AG04449 (cell line): ENCODE results near the gene NFIA.

Experiments
- CTCF ChIA-PET: fragments of 350-600 bp; formaldehyde crosslinking; extraction: SDS; loops from one replicate; lab custom pipeline; 2021; ENCODE audit warnings: antibody characterized with exemption; lab: Yijun Ruan, JAX
- POLR2A ChIA-PET: fragments of 400-600, 350-600 bp; formaldehyde crosslinking; extraction: SDS; loops from one replicate; lab custom pipeline; 2020; ENCODE audit warnings: antibody characterized with exemption, inconsistent platforms; lab: Yijun Ruan, JAX
- DNase-seq: peaks from one replicate; pipeline ENCODE4 v3.0.0-alpha.2; 2010; ENCODE audit warnings: low read depth, low spot score
- H3K4me3 ChIP-seq: 2 replicates; pipeline ENCODE4 v1.5.1; 2011; ENCODE audit warnings: low read depth, mild to moderate bottlenecking, control low read depth, low read length
- TF ChIP-seq, protein P1 (sequence below): IDR thresholded peaks from one replicate; pipeline ENCODE4 v1.5.1; 2011; ENCODE audit warnings: mild to moderate bottlenecking, moderate library complexity, low read length, control low read depth, inconsistent platforms; ENCODE audit not compliant: insufficient read depth; ENCODE audit errors: missing control alignments

NFIA gene

DNA sequence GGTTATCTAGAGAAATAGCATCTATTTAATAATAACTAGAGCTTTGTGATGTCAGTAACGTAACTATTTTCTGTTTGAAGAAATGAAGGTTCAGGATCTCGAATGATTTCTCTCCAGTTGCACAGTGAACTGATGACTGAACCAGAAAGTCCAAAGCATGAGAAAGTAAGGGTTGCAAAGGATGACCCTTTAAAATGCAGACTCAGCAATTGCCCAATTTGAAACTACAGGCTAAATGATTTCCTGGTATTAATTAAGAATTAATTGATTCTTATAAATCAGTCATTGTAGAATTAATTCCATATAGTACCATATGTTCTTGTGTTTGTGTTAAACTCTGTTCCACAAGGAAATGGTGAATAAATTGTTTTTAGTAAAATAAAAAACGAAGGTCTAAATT lies 318.6 kb downstream of the NFIA start:
- H3K4me3 ChIP-seq: no peak overlapping the region
- CTCF ChIA-PET: no interaction called here
- DNase-seq: no peak
- POLR2A ChIA-PET: no interaction called here
- TF ChIP-seq, protein P1, sequence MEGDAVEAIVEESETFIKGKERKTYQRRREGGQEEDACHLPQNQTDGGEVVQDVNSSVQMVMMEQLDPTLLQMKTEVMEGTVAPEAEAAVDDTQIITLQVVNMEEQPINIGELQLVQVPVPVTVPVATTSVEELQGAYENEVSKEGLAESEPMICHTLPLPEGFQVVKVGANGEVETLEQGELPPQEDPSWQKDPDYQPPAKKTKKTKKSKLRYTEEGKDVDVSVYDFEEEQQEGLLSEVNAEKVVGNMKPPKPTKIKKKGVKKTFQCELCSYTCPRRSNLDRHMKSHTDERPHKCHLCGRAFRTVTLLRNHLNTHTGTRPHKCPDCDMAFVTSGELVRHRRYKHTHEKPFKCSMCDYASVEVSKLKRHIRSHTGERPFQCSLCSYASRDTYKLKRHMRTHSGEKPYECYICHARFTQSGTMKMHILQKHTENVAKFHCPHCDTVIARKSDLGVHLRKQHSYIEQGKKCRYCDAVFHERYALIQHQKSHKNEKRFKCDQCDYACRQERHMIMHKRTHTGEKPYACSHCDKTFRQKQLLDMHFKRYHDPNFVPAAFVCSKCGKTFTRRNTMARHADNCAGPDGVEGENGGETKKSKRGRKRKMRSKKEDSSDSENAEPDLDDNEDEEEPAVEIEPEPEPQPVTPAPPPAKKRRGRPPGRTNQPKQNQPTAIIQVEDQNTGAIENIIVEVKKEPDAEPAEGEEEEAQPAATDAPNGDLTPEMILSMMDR: no peak

DNA sequence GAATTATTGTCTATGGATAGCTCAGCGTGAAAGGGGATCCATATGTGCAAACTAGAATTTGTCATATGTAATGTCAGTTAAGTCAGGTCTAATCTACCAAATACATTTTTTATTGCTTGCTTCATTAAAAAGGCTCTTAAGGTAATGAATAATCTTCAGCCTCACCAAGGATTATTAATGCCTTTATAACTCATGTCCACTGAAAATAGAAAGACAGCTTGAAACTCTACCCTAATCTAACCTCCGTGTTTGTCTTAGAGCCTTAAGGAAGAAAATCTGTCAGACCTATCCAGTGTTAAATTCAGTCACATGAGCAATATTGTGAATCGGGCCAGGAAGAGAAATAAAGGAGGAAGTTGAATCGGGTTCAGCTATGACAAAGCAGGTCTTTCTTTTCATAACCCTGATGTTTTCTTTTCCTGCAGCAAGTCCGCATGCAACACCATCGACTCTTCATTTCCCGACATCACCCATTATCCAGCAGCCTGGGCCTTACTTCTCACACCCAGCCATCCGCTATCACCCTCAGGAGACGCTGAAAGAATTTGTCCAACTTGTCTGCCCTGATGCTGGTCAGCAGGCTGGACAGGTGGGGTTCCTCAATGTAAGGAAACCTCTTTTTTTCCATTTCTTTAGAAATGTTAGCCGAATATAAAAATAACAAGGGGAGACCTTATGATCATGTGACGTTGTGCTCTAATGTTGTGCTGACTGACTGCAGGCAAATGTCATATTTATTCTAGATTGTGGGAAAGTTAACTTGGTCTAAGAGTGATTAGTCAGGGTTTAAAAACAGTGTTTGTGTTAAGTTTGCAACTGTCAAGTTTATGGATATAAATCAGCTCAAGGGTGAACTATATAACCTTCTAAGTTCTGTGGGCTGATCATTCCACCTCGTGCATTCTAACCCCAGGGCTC lies 321.6 kb downstream of the NFIA start:
- POLR2A ChIA-PET: no interaction called here
- TF ChIP-seq, protein P1: no peak
- no peak for DNase-seq
- CTCF ChIA-PET: no interaction called here
- no peak overlapping the region for H3K4me3 ChIP-seq

DNA sequence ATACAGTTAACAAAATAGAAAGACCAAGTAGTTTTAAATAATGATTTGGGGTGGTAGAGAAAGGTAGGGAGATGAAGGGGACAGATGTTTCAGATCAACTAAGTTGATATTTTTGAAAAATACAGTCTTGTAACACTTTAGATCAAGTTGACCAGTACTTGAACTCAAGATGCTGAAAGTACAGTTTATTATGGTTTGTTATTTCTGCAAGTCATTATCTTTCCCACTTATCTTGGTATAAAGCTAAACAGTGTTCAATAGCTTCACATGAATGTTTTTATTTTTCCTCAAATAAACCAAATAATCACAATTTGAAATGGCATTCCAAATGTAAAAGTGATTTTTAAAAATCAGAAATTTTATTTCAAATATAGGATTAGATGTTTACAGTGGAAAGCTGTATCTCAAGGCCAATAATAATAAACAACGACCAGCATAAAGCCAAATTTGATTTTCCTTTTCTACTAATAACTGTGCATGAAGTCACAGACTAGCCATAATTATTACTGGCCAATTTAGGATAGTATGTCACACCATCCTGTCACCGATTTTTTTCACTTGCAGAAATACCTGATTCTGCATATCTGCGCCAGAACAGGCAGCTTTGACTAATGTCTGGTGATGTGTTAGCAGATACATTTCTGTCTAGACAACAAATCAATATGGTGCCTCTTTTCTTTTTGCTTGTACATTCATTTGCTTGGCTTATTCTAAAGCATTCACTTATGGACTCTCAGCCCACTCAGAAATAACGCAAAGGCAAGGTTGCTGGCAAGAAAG lies 322.4 kb downstream of the NFIA start:
- ChIA-PET POLR2A (no interaction called here), CTCF (interaction anchor here (1.2 kb wide), 1 partner anchor 362 kb away, joined by 3 read pairs; no protein-coding TSS in a partner anchor)
- H3K4me3 ChIP-seq: no peak overlapping the region
- TF ChIP-seq, protein P1: no peak
- DNase-seq: no peak

DNA sequence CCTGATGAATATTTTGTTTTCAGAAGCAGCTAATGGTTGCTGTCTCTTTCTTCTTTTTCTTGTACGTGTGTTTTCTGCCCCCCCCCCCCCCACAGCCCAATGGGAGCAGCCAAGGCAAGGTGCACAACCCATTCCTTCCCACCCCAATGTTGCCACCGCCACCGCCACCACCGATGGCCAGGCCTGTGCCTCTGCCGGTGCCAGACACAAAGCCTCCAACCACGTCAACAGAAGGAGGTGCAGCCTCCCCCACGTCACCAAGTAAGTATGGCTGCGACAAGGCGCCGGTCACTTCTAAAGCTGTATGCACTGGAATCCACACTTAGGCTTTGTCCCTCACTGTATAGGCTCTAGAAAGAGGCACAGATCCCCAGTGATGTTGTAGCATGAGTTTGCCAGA lies 324.1 kb downstream of the NFIA start:
- no peak for DNase-seq
- ChIA-PET POLR2A (no interaction called here), CTCF (interaction anchor here (1.1 kb wide), 1 partner anchor 447 kb away, joined by 3 read pairs; no protein-coding TSS in a partner anchor)
- no peak overlapping the region for H3K4me3 ChIP-seq
- TF ChIP-seq, protein P1: no peak

DNA sequence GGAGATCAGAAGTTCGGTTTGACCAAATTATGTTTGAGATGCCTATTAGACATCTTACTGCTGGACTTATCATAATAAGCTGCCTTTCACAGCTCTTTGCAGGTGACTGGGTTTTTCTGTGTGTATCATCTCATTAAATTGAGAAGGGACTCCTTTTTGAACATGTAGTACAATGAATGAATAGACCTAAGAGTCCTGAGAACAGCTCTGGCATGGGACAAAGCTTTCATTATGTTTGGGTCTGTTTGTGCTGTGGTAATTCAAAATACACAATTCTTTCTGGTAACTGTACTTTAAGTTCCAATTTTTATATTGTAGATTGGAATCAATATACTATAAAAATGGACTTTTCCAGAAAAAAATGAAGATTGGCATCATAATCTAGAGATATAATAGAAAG lies 330.2 kb downstream of the NFIA start:
- no peak overlapping the region for H3K4me3 ChIP-seq
- POLR2A ChIA-PET: no interaction called here
- TF ChIP-seq, protein P1: no peak
- CTCF ChIA-PET: no interaction called here
- DNase-seq: no peak

- DNase-seq: no peak
- ChIA-PET POLR2A (no interaction called here), CTCF (interaction anchor here (1.4 kb wide), 1 partner anchor 369 kb away, joined by 3 read pairs; no protein-coding TSS in a partner anchor)
- TF ChIP-seq, protein P1: no peak
- H3K4me3 ChIP-seq: no peak overlapping the region
Measured at GRCh38 chr1:61419196-61419595, 336.8 kb downstream of the NFIA start.
